Heart left ventricle (tissue), 13 donors: ENCODE measurements around the gene LOC101059915.
"Not testable (repeated sequence)": the region's sequence is repeated elsewhere in the genome, so short reads cannot be mapped to it uniquely, and the experiment has no call there.

ENCODE experiments used
- CTCF ChIP-seq, 12 donors: fragments of 200-600 bp; sonication (generic) in 4 of 12; IDR thresholded peaks; one replicate each; pipeline versions ENCODE4 v1.5.0 to v1.8.0; 2018 to 2022; ENCODE audit warnings: antibody characterized with exemption in 12 of 12, mild to moderate bottlenecking in 5 of 12
- POLR2A ChIP-seq, 2 donors: fragments of 450-650 bp; IDR thresholded peaks; one replicate each; pipeline ENCODE4 v1.6.1; 2017; ENCODE audit warnings: antibody characterized with exemption in 2 of 2, mild to moderate bottlenecking in 2 of 2, moderate library complexity in 2 of 2
- donor health status: ischemic (EF 13 %, LVEDD 7.1; RV severe dilation, severe dysfunction).
- donor health status: DM: no; HTN: yes; CAD: no.
- donor health status: DM: no; HTN: no; CAD: no.
- donor health status: ischemic (EF 25% LVEDD 6.9; RV normal size, moderate dysfunction).
- donor health status: ischemic (EF 25% LVEDD 5.7; RV mildly dilated, moderate dysfunction).
- donor health status: ischemic (EF 35%, LVEDD 5.7; RV mildly dilated, moderate dysfunction).
- donor health status: nonischemic (EF 11% LVEDD 7.7; RV severe dilation, severe dysfunction).
- donor health status: DM: yes; HTN: yes; CAD: no.
- donor health status: PGD.
- donor health status: ischemic (EF 29% LVEDD 5.4; RV normal size, mild dysfunction).
- donor health status: nonischemic (EF 23%, LVEDD 6.1; RV moderate dilation, normal function).

DNA sequence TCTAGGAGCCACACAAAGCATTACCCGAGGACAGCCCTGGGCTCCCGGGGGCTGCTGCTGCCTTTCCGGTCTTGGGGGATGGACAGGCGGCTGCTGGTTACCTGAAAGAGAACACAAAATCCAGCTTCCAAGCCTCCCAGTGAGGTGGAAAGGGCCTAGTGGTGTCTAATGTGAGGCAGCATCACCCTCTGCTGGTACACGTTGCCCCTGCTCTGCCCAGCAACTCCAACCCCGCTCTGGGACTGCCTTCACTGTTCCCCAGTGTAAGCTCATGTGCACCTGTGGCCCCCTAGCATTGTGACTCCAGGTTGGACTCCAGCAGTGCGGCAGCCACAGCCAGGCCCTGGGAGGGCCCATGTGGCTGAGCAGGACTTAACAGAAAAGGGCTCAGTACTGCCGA lies 48.2 kb downstream of the LOC101059915 start:
- not testable (repeated sequence) for TF ChIP-seq POLR2A, CTCF (IDR thresholded peaks at IDR 0.05)
